HG03066 (cell line): ENCODE results near the gene MTERF2.
A peak's percentile ranks its signal among the peaks of the same experiment; 100 is the strongest.
"Not testable (repeated sequence)": the region's sequence is repeated elsewhere in the genome, so short reads cannot be mapped to it uniquely, and the experiment has no call there.

Experiments
- ATAC-seq: cut with Tn5 transposase; IDR thresholded peaks from one replicate; pipeline ENCODE4 v1.9.1; 2021; ENCODE audit warnings: low read depth; ENCODE audit not compliant: unreplicated experiment

The MTERF2 gene

DNA sequence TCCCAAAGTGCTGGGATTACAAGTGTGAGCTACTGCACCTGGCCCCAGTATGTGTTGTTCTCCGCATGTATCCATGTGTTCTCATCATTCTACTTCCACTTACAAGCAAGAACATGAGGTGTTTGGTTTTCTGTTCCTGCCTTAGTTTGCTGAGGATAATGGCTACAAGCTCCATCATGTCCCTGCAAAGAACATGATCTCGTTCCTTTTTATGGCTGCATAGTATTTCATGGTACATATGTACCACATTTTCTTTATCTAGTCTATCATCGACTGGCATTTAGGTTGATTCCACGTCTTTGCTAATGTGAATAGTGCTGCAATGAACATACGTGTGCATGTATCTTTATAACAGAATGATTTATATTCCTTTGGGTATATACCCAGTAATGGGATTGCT is 9.2 kb upstream of the MTERF2 start:
- not testable (repeated sequence) for ATAC-seq

DNA sequence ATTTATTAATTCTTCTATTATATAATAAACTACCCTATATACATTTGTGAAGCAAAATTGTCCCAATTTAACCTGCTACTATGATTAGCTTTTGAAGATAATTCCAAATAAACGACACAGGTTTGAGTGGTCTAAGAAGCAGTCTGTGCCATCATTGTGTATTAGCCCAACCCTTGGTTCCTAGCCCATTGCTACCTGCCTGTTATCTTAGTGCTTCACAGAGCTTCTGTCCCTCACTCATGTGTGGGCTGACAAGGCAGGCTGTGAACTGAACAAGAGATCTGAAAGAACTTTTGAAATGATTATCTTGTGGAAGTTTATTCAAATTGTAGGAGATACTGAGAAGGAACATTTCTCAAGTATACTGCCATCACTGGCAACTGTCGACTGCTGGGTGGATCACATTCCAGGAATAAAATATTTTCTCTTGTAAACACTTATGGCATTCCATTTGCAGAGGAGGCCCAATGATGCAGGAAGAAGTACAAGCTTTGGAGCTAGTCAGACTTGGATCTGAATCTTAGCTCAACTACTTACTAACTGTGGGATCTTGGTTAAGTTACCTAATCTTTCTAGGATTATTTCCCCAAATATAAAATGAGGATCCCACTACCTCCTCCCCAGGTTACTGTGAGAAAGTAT is 7.8 kb upstream of the MTERF2 start:
- no peak for ATAC-seq

DNA sequence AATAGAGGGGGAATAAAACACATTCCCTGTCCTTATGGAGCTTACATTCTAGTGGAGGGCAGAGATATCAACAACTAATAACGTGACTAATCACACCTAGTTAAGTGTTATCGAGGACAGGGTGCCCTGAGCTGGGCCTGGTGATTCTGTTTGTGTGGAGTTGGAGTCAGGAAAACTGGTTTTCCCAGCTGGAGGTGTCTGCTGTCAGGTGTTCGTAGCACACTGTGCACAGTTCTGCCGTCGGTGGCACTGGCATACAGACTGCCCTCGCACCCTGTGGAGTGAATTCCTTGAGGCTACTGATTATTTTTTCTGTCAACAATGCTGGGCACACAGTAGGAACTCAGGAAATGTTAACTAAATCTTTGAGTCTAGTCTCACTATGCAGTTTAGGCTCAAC is 900 bp upstream of the MTERF2 start:
- ATAC-seq = no peak

DNA sequence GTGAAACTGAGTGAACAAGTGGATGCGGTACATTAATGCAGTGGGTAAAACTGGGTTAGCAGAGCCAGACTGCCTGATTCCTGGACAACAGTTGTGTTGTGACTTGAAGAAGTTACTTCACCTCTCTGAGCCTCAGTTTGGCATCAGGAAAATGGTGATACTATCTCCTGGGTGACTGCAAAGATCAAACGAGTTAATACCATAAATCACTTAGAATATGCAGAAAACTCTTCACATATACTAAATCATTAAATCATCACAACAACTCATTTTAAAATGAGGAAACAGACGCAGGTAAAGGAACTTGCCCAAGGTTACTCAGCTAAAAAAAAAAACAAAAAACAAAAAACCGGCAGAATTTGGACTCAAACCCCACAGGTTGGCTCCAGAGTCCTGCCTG is 811 bp downstream of the MTERF2 start:
- ATAC-seq = no peak

GRCh38 chr12:106985479-106985878 is 1.5 kb downstream of the MTERF2 start:
- ATAC-seq = no peak

- no peak for ATAC-seq
Observed at GRCh38 chr12:106984588-106985137, 2.3 kb downstream of the MTERF2 start.

GRCh38 chr12:106982229-106982628 is 4.7 kb downstream of the MTERF2 start:
- no peak for ATAC-seq

DNA sequence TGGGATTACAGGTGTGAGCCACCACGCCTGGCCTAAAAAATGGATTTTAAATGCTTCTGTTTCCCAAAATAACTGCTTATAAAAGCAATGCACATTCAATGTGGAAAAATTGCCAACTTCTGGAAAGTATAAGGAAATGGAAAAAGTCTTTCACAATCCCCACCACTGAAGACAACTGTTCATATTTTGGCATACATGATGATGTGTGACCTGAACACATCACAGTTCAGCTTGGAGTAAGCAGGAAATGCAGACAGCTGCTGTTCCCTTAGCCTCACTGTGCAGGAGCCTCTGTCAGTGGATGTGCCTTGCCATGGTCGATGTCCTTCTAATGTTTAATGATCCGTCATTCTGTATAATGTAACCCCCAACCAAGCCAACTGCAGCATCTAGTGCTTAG is 5.2 kb downstream of the MTERF2 start:
- no peak for ATAC-seq

DNA sequence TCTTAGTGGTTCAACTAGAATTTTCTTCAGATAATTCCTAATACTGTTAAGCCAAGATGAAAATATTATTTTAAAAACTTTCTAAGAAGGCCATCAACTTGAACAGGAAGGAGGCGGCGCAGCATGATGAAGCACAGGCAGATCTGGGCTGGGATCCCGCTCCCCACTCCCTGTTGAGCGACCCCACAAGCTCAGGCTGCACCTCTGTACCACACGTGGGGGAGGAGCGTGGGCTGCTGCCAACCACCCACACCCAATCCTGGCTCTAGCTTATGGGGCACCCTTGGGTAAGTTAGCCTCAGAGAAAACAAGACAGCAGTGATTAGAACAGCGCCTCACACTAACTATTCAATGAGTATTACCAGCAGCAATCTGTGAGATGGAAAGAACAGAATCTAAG is 6.0 kb downstream of the MTERF2 start:
- no peak for ATAC-seq

DNA sequence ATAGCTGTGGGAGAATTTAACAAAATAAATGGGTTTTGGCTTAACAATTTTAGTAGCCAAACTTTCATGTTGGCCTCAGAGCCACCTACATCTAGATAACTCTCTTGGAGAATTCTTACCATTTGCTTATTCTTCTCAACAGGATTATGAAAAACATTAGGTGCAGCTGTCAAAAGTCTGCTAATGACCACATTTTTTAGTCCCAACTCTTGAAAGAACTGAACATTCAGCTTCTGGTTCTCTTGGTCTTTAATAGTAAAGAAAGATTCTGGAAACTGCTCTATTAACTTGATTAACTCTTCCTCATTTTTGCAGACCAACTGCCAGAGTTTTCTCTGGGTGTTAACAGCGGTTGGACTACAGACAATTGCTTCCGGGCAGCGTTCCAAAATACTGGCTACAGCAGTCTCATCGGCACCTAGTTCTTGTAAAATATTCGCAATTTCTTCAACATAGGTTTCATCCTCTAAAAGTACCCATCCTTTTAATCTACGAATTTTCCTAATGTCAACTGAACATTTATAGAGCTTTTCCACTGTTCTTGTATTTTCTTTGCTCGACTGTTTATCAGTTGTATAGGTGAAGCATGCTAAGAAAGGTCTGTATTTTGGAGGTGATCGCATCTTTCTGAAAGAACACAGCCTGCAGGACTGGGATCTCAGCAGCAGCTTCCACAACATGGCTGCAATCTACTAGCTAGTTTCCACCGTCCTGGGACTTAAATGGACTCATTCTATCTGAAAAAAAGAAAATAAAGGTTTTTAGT is 8.7 kb downstream of the MTERF2 start:
- no peak for ATAC-seq

GRCh38 chr12:106976668-106977067 is 10.3 kb downstream of the MTERF2 start:
- ATAC-seq = no peak

- no peak for ATAC-seq
Observed at GRCh38 chr12:106975993-106976658, 10.8 kb downstream of the MTERF2 start.

GRCh38 chr12:106975098-106975497 is 11.8 kb downstream of the MTERF2 start:
- no peak for ATAC-seq

GRCh38 chr12:106974511-106974910 is 12.4 kb downstream of the MTERF2 start:
- peak; percentile 73 for ATAC-seq

DNA sequence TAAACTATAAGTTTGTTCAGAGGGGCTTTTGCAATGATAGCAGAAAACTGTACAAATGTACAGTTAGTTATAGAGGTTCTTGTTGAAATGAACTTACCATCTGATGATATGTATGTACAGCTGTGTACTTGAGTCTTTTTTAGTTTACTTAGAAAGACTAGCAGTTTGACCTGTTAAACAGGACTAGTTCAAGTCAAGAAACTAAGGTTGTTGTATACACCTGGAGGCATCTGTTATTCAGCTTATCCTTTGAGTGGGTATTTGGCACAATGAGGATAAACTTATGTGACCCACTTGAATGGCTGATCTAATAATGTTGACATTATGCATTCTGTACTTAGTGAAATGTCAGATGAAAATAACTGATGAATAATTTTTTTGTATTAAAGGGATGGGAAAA is 13.4 kb downstream of the MTERF2 start:
- ATAC-seq = no peak

DNA sequence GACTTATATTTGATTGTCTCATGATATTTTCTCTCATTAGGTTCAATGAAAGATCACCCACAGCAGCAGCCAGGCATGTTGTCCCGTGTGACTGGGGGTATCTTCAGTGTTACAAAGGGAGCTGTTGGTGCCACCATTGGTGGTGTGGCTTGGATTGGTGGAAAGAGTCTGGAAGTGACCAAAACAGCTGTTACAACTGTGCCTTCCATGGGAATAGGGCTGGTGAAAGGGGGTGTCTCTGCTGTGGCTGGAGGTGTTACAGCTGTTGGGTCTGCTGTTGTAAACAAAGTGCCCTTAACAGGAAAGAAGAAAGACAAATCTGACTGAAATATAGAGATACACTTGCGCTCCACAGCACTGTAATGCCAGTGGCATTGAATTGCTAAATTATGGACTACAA is 15.9 kb downstream of the MTERF2 start:
- ATAC-seq = no peak

DNA sequence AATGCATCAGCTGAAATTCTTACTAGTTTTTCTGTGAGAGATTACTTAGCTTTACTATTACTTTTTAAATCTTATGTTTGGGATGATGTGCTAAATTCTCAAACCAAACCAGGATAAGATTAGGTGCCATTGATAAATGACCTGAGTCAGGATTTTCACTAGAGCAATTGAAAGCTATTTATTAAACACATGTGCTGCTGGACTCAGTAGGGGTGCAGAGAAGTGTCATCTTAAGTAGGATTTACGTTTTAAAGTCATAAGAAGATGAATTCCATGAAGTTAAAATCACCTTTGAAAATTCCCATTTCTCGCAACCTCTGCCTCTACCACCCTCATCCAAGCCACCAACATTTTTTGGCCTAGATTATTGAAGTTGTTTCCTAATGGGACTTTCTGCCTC is 22.4 kb downstream of the MTERF2 start:
- ATAC-seq = no peak

DNA sequence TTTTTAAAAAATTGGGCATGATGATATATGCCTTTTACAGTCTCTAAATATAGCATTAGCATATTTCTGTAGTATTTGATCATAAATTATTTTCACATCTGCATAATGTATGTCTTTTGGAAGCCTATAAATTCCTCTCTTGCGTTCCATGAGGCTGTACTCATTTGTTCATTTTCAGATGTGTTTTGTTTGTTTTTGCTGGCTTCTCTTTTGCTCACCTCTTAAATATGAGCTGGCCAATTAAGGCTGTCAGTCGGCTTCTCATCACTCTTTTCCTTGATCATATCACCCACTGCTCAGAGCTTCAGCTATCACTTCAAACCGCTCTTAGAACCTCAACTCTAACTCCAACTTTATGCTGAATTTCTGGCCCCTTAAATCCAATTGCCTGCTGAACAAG is 24.7 kb downstream of the MTERF2 start:
- no peak for ATAC-seq

GRCh38 chr12:106960443-106960842 is 26.5 kb downstream of the MTERF2 start:
- ATAC-seq = no peak

- ATAC-seq = no peak
Observed at GRCh38 chr12:106957583-106957982, 29.4 kb downstream of the MTERF2 start.

- peak; percentile 41 for ATAC-seq
Observed at GRCh38 chr12:106956048-106956578, 30.8 kb downstream of the MTERF2 start.
